NCI-H82 (cell line): ENCODE results near the gene SMARCC2.

Experiments
- DNase-seq: peaks from one replicate; lab custom pipeline; 2025; lab: John Stamatoyannopoulos, UW

The SMARCC2 gene

GRCh38 chr12:56189099-56189917, at the start of gene SMARCC2:
Gene SMARCC2, minus strand, starts transcription at chr12:56189483. Its CDS starts 22 bp downstream, at chr12:56189461.
- DNase-seq, result peak; percentile 94

GRCh38 chr12:56237552-56237951, 48.3 kb upstream of the SMARCC2 start:
- no peak for DNase-seq

DNA sequence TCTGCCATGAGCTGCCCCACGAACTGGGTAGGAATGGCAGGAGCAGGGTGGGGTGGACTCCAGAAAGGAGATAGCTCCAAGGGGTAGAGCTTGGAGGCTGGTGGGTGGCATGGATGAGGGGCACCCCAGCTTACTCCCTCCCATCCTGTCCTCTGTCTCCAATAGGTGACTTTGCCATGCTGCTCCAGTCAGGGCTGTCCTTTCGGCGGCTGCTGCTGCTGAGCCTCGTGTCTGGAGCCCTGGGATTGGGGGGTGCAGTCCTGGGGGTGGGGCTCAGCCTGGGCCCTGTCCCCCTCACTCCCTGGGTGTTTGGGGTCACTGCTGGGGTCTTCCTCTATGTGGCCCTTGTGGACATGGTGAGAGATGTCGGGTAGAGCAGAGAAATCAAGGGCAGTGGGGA, 47.7 kb upstream of the SMARCC2 start:
- no peak for DNase-seq

- no peak for DNase-seq
Measured at GRCh38 chr12:56236091-56236490, 46.8 kb upstream of the SMARCC2 start.

DNA sequence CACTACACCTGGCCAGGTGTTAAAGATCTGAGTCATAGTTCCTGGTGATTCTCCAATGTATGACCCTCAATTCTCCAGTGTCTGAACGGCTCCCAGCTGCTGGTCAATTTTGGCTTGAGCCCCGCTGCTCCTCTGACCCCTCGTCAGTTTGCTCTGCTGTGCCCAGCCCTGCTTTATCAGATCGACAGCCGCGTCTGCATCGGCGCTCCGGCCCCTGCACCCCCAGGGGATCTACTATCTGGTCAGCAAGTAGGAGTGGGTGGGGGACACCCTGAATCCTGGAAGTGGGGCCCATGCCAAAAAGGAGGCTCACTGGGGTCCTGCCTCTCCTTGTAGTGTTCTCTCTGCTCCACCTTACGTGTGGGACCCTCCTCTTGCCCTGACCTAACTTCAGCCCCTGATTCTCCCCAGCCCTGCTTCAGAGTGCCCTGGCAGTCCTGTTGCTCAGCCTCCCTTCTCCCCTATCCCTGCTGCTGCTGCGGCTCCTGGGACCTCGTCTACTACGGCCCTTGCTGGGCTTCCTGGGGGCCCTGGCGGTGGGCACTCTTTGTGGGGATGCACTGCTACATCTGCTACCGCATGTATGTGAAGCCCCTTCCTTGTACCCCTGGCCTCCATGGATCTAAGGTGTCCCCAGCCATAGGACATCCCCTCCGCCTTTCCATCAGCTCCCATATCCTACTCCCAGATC, 45.6 kb upstream of the SMARCC2 start:
- no peak for DNase-seq

GRCh38 chr12:56231184-56231582, 41.9 kb upstream of the SMARCC2 start:
- no peak for DNase-seq

DNA sequence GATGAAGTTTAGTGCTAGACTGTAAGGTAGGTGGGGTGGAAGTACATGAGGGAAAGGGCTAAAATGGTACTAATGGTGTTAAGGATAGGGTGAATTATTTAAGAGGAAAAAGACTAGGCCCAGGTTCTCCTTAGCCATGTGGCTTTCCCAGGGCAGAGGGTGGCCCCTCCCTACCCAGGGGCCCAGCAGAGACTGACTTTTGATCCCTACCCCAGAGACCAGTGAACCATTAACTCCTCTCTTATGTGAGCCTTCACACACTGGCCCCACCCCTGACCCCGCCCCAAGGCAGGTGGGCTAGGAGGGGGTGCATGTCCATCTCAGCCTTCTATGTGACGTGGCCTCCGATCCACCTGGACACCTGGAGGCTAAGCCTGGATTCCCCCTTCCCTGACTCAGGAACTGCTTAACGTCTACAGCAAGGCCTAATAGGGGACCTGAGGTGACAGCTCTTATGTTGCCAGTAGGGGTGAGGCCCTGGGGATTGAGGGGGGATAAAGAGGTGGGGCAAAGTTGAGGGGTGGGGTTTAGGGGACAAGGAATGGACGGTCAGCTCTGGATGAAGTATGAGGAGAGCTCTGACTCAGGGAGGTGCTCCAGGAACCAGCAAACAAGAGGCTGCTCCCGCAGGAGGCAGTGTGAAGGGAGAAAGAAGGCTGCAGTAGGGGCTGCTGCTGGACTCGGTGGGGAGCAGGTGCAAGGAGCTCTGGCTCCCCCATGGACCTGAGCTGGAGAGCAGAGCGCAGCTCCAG, 41.3 kb upstream of the SMARCC2 start:
- peak; percentile 34 for DNase-seq

- no peak for DNase-seq
Measured at GRCh38 chr12:56229916-56230431, 40.7 kb upstream of the SMARCC2 start, which contains the start of gene SLC39A5. Gene SLC39A5, plus strand, starts transcription at chr12:56230051. Its CDS starts 1,224 bp downstream, at chr12:56231275.

GRCh38 chr12:56229082-56229481, 39.8 kb upstream of the SMARCC2 start:
- DNase-seq, result no peak

GRCh38 chr12:56224954-56225353, 35.7 kb upstream of the SMARCC2 start:
- DNase-seq, result no peak

GRCh38 chr12:56224102-56224701, 34.9 kb upstream of the SMARCC2 start, which contains the start of gene NABP2:
Gene NABP2, plus strand, starts transcription at chr12:56224342. Its CDS starts 515 bp downstream, at chr12:56224857.
- DNase-seq, result peak; percentile 99

- DNase-seq, result no peak
Measured at GRCh38 chr12:56223571-56224101, 34.4 kb upstream of the SMARCC2 start.

DNA sequence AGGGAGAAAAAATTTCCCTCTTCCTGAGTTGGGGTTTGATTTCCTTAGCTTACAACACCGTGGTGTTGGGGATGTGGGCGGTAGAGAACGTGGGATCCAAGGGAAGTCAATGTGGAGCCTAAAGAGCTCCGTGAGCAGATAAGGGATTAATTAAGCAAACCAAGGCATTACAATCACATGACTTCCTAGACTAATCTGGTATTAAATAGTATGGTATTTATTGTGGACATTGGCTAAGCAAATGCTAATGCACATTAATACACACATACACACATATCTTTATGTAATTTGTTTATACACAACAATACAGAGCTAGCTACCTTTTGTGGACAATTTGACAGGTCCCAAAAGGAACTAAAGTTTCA, 33.2 kb upstream of the SMARCC2 start:
- DNase-seq, result peak; percentile 74

DNA sequence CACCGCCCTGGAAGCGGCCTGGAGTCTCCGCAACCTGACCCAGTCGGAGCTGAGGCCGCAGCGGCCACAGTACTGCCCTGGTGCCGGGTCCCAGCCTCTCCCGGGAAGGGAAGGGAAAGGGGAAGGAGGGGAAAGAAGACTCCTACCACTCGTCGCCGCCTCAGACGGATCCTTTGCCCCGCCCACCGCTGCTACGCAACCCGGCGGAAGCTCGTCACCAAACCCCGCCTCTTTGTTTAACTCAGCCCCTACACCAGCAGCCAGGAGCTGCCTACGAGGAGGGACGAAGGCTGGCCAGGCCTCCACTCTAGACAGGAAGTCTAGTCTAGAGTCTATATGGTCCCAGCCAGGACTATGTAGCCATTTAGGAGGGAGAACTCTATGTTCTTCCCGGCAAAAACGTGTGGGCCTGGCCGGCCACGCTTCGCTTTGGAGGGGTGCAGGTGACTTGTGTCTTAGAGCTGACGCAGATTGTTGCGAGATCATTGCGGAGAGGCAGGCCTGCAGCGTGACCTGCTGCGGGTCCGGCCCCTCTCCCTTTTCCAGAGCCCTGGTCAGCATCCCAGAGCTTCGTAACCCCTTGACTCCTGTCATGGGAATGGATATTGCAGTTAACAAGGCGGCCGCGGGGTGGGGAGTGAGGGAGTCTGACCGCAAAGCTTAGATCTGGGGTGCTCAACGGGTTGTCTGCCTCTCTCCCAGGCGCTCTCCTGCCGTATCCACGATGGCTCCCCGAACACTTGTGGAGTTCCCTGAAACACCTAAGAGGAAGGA, 32.7 kb upstream of the SMARCC2 start, which contains the start of gene RNF41:
RNF41 (minus strand) TSS at position 166 of the 774 bp plus-strand sequence. CDS start 7,875 bp downstream, outside the sequence.
- peak; percentile 99 for DNase-seq

DNA sequence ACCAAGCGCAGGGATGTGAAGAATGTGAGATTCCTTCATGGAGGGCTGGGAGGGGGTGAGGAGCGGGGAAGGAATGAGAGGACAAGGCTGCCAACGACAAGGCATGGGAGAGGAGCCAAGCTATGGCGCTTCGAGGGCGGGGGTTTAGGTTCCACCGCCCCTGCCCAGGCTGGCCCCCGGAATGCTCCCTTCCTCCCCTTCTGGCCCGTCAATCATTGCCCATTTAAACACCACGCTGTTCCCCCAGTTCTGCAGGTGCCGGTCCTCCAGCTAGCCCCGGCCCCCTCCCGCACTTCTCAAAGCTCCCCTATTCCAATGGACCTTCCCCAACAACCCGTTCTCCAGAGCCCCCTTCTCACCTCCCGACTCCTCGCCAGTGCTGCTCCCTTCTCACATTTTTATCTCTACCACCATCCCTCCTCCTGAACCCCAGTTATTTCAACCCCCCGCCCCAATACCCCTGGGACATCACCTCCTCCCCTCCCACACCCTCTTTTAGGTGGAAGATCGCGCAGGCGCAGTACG, 32.0 kb upstream of the SMARCC2 start:
- peak; percentile 57 for DNase-seq

DNA sequence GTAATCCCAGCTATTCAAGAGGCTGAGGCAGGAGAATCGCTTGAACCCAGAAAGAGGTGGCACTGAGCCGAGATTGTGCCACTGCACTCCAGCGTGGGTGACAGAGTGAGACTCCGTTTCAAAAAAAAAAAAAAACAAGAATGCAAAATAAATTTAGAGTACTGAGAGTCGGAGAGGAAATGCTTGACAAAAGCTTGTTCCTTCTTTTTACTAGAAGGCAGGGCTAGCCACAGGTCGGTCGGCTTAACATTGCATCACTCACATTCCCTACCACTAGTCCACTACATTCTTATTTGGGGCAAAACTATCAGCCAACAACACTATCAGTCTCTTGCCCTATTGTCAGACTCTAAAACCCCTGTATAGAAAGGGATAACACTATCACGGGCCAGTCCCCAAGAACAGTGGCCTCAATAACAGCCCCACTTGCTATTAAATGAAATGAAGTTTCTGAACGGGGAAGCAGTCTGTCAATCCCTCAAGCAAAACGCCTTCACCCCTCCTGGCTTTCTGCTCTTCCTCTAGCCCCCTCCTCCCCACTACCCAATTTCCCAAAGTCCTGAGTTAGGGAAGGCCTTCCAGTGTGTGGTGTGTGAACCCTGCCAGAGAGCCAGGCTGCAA, 31.4 kb upstream of the SMARCC2 start:
- DNase-seq, result peak; percentile 57

- no peak for DNase-seq
Measured at GRCh38 chr12:56219840-56220239, 30.6 kb upstream of the SMARCC2 start.

- no peak for DNase-seq
Measured at GRCh38 chr12:56216461-56216860, 27.2 kb upstream of the SMARCC2 start.

DNA sequence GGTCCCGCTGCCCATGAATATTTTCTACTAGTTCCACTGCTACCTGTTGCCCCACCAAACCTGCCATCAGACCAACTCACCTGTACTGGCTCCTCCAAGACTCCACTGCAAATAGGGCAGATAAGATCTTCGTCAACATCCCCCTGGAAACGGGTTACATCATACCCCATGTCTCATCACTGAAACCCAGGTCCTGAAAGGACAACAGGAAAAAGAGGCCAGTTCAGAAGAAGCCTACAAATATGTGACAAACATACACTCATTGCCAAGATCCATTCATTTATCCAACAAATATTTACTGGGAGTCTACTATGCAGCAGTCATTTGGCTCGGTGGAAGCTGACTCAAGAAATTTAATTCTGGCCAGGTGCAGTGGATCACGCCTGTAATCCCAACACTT, 24.6 kb upstream of the SMARCC2 start:
- DNase-seq, result no peak

- no peak for DNase-seq
Measured at GRCh38 chr12:56212361-56212760, 23.1 kb upstream of the SMARCC2 start.
